OCI-LY7 (cell line): ENCODE data around the gene CYP19A1. TPM values are rescaled to one million over a fixed set of nuclear protein-coding genes. Genes with fewer than 3 reads are reported as not detected.

Experiments used
- BruUV-seq: library from RNA; stranded (reverse); fragments of 400-500 nt; replicated peaks from 2 replicates; lab custom pipeline; 2021; lab: Mats Ljungman, UMichigan
- CTCF ChIA-PET: fragments of 300-600 bp; sonication (Branson Sonifier 250); formaldehyde crosslinking; loops from one replicate; lab custom pipeline; 2022; ENCODE audit warnings: antibody characterized with exemption; ENCODE audit not compliant: unreplicated experiment; lab: Charles Lee
- POLR2A ChIA-PET: fragments of 300-600 bp; sonication (Branson Sonifier 250); formaldehyde crosslinking; loops from one replicate; lab custom pipeline; 2022; ENCODE audit warnings: antibody characterized with exemption; lab: Charles Lee
- DNase-seq: peaks from one replicate; pipeline ENCODE4 v3.0.0-alpha.2; 2015; ENCODE audit warnings: low spot score
- H2AFZ ChIP-seq: fragments of 200-600 bp; sonication (generic), shearing (Covaris generic); 2 replicates; pipeline ENCODE4 v1.6.1; 2014; ENCODE audit warnings: mild to moderate bottlenecking, antibody characterized with exemption, low read length, moderate library complexity
- H3K27ac ChIP-seq: fragments of 200-600 bp; sonication (generic); 2 replicates; pipeline ENCODE4 v1.5.1; 2014; ENCODE audit warnings: mixed run types, low read depth, mild to moderate bottlenecking, moderate library complexity, low read length, inconsistent platforms; ENCODE audit not compliant: poor library complexity, severe bottlenecking
- H3K36me3 ChIP-seq: fragments of 200-600 bp; sonication (generic); 2 replicates; pipeline ENCODE4 v1.6.1; 2014; ENCODE audit warnings: mild to moderate bottlenecking, antibody characterized with exemption, low read length, moderate library complexity, mixed read lengths; ENCODE audit not compliant: insufficient read depth
- H3K4me1 ChIP-seq: fragments of 200-600 bp; sonication (generic); 2 replicates; pipeline ENCODE4 v1.5.1; 2014; ENCODE audit warnings: mild to moderate bottlenecking, low read length; ENCODE audit not compliant: insufficient read depth, poor library complexity, severe bottlenecking
- H3K4me2 ChIP-seq: fragments of 200-600 bp; sonication (generic); 2 replicates; pipeline ENCODE4 v1.6.1; 2014; ENCODE audit warnings: mild to moderate bottlenecking, low read length
- H3K4me3 ChIP-seq: fragments of 200-600 bp; sonication (generic); 2 replicates; pipeline ENCODE4 v1.5.1; 2014; ENCODE audit warnings: mild to moderate bottlenecking, low read depth, low read length; ENCODE audit not compliant: poor library complexity, severe bottlenecking
- H3K79me2 ChIP-seq: fragments of 200-600 bp; sonication (generic); 2 replicates; pipeline ENCODE4 v1.6.1; 2016; ENCODE audit warnings: low read depth, mild to moderate bottlenecking, low read length, moderate library complexity, mixed read lengths; ENCODE audit not compliant: insufficient read depth
- H3K9me2 ChIP-seq: fragments of 200-600 bp; sonication (generic); 2 replicates; pipeline ENCODE4 v1.6.1; 2016; ENCODE audit warnings: mild to moderate bottlenecking, low read length, mixed read lengths; ENCODE audit not compliant: insufficient read depth
- H3K9me3 ChIP-seq: fragments of 200-600 bp; sonication (generic); 2 replicates; pipeline ENCODE4 v1.6.1; 2014; ENCODE audit warnings: mild to moderate bottlenecking, mixed run types, low read length, mixed read lengths
- H4K20me1 ChIP-seq: fragments of 200-600 bp; sonication (generic); 2 replicates; pipeline ENCODE4 v1.6.1; 2014; ENCODE audit warnings: mild to moderate bottlenecking, antibody characterized with exemption, low read length, moderate library complexity, mixed read lengths; ENCODE audit not compliant: insufficient read depth
- CTCF ChIP-seq: fragments of 200-600 bp; sonication (generic); conservative IDR thresholded peaks from 2 replicates; pipeline ENCODE4 v1.5.1; 2014; ENCODE audit warnings: mild to moderate bottlenecking, antibody characterized with exemption, low read length, moderate library complexity, mixed read lengths
- EZH2phosphoT487 ChIP-seq: fragments of 200-600 bp; sonication (generic); IDR thresholded peaks from 2 replicates; pipeline ENCODE4 v1.6.1; 2018; ENCODE audit warnings: low read depth, borderline replicate concordance, mild to moderate bottlenecking, mixed run types, antibody characterized with exemption, low read length, moderate library complexity, mixed read lengths
- intact Hi-C: fragments of 100-400 bp; cut with micrococcal nuclease; formaldehyde crosslinking; loops from one replicate; pipeline ENCODE4 v1.10.0; 2022; ENCODE audit not compliant: unreplicated experiment
- total RNA-seq, 2 experiments: library from RNA; depleted of rRNA in 1 of 2; stranded (reverse); fragments of >200 nt in 1 of 2; shearing (Covaris generic) in 1 of 2; gene quantifications; 2 replicates each; pipeline ENCODE4 v1.2.3, GENCODE V29; 2014 to 2022

The CYP19A1 gene
- total RNA-seq, 2 experiments from 2014 or later, result 0.13 TPM; not detected in 1

DNA sequence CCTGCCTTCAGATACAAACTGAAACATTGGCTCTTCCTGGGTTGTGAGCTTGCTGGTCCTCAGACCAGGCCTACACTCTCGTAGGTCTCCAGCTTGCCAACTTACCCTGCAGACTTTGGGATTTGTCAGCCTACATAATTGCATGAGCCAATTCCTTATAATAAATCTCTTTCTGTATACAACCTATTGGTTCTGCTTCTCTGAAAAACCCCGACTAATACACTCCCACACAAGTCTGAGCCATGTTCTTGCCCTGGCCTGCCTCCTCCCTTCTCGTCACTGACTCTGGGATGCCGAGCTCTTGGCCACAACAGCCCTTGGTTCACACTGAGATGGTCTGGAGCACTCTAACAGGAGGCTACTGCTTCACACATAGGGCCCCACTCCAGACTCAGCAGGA lies 9.5 kb downstream of the CYP19A1 start:
- TF ChIP-seq EZH2phosphoT487 (no peak), CTCF (no peak)
- no peaks in the 10 kb centered on the region for H3K9me2 ChIP-seq
- H4K20me1 ChIP-seq, result no peaks in the 10 kb centered on the region
- BruUV-seq, result no TSS peak
- ChIA-PET POLR2A (interaction anchor here (0.6 kb wide), 1 partner anchor 397 kb away, joined by 3 read pairs; no protein-coding TSS in a partner anchor), CTCF (no interaction called here)
- no peak for DNase-seq
- no peak overlapping the region for H3K4me3 ChIP-seq
- no peaks in the 10 kb centered on the region for H3K9me3 ChIP-seq
- intact Hi-C loops, result no loop called here
- no peak overlapping the region for H3K4me2 ChIP-seq
- no peak overlapping the region for H2AFZ ChIP-seq
- H3K36me3 ChIP-seq, result no peaks in the 10 kb centered on the region
- H3K4me1 ChIP-seq, result no peaks in the 10 kb centered on the region
- no peak overlapping the region for H3K27ac ChIP-seq
- H3K79me2 ChIP-seq, result no peaks in the 10 kb centered on the region

GRCh38 chr15:51327081-51327480 lies 11.3 kb downstream of the CYP19A1 start:
- no peak for TF ChIP-seq CTCF
- TF ChIP-seq EZH2phosphoT487, result no peak
- ChIA-PET POLR2A (interaction anchor here (0.7 kb wide), 1 partner anchor 45 kb away, joined by 3 read pairs; no protein-coding TSS in a partner anchor), CTCF (no interaction called here)
- Histone ChIP-seq H3K4me3 (no peak overlapping the region), H2AFZ (no peak overlapping the region), H3K4me2 (no peak overlapping the region), H3K79me2 (no peaks in the 10 kb centered on the region), H3K27ac (no peak overlapping the region), H3K9me3 (no peaks in the 10 kb centered on the region), H3K36me3 (no peaks in the 10 kb centered on the region), H3K9me2 (no peaks in the 10 kb centered on the region), H4K20me1 (no peaks in the 10 kb centered on the region), H3K4me1 (no peaks in the 10 kb centered on the region)
- intact Hi-C loops, result no loop called here
- no peak for DNase-seq
- BruUV-seq, result no TSS peak

GRCh38 chr15:51325167-51325566 lies 13.2 kb downstream of the CYP19A1 start:
- intact Hi-C loops, result no loop called here
- no peaks in the 10 kb centered on the region for H3K36me3 ChIP-seq
- H3K9me2 ChIP-seq, result no peaks in the 10 kb centered on the region
- TF ChIP-seq CTCF (no peak), EZH2phosphoT487 (no peak)
- POLR2A ChIA-PET, result interaction anchor here (0.7 kb wide), 1 partner anchor 211 kb away, joined by 8 read pairs; no protein-coding TSS in a partner anchor
- no peaks in the 10 kb centered on the region for H3K79me2 ChIP-seq
- DNase-seq, result no peak
- BruUV-seq, result no TSS peak
- H4K20me1 ChIP-seq, result no peaks in the 10 kb centered on the region
- no peak overlapping the region for H3K4me2 ChIP-seq
- CTCF ChIA-PET, result no interaction called here
- no peak overlapping the region for H2AFZ ChIP-seq
- no peaks in the 10 kb centered on the region for H3K4me1 ChIP-seq
- H3K4me3 ChIP-seq, result no peak overlapping the region
- no peak overlapping the region for H3K27ac ChIP-seq
- no peaks in the 10 kb centered on the region for H3K9me3 ChIP-seq
